Mesenteric fat pad (tissue), 1 donor: ENCODE data around the gene RBM33. TPM values are rescaled to one million over a fixed set of nuclear protein-coding genes. Genes with fewer than 3 reads are reported as not detected.
"Not testable (repeated sequence)": the region's sequence is repeated elsewhere in the genome, so short reads cannot be mapped to it uniquely, and the experiment has no call there.

ENCODE experiments used
- DNase-seq: peaks from one replicate; pipeline ENCODE4 v3.0.0-alpha.2; 2020; ENCODE audit warnings: low spot score
- total RNA-seq: library from RNA; stranded (reverse); fragmentation: NEBNext Ultra II Directional; extraction: Animal tissue kit (Norgen Biotek cat#: 25700); gene quantifications from one replicate; pipeline ENCODE4 v1.2.1, GENCODE V29; 2021
- donor health status: DM: yes; HTN: yes; CAD: no.

The RBM33 gene
- total RNA-seq, 1 donor from 2014 or later = 43.7 TPM

GRCh38 chr7:155690655-155691054 is 46.2 kb downstream of the RBM33 start:
- not testable (repeated sequence) for DNase-seq

- DNase-seq = no peak
Observed at GRCh38 chr7:155692317-155692716, 47.9 kb downstream of the RBM33 start.

GRCh38 chr7:155693826-155694225 is 49.4 kb downstream of the RBM33 start:
- DNase-seq = no peak

- no peak for DNase-seq
Observed at GRCh38 chr7:155694851-155695250, 50.4 kb downstream of the RBM33 start.

- no peak for DNase-seq
Observed at GRCh38 chr7:155696747-155697146, 52.3 kb downstream of the RBM33 start.

- no peak for DNase-seq
Observed at GRCh38 chr7:155698633-155699032, 54.2 kb downstream of the RBM33 start.

- no peak for DNase-seq
Observed at GRCh38 chr7:155699180-155699579, 54.7 kb downstream of the RBM33 start.

GRCh38 chr7:155700847-155701246 is 56.4 kb downstream of the RBM33 start:
- DNase-seq = no peak

- no peak for DNase-seq
Observed at GRCh38 chr7:155701972-155702544, 57.6 kb downstream of the RBM33 start.

GRCh38 chr7:155702616-155703015 is 58.2 kb downstream of the RBM33 start:
- no peak for DNase-seq

GRCh38 chr7:155705623-155706360 is 61.3 kb downstream of the RBM33 start:
- DNase-seq = no peak

GRCh38 chr7:155706376-155706775 is 61.9 kb downstream of the RBM33 start:
- no peak for DNase-seq

GRCh38 chr7:155709453-155709852 is 65.0 kb downstream of the RBM33 start:
- no peak for DNase-seq

GRCh38 chr7:155710031-155710430 is 65.6 kb downstream of the RBM33 start:
- DNase-seq = no peak

- DNase-seq = no peak
Observed at GRCh38 chr7:155710530-155710929, 66.1 kb downstream of the RBM33 start.

GRCh38 chr7:155711081-155711480 is 66.6 kb downstream of the RBM33 start:
- DNase-seq = no peak

- no peak for DNase-seq
Observed at GRCh38 chr7:155713384-155713783, 68.9 kb downstream of the RBM33 start.

GRCh38 chr7:155714702-155715101 is 70.2 kb downstream of the RBM33 start:
- DNase-seq = no peak

GRCh38 chr7:155715111-155715805 is 70.8 kb downstream of the RBM33 start:
- no peak for DNase-seq

GRCh38 chr7:155717010-155717744 is 72.7 kb downstream of the RBM33 start:
- no peak for DNase-seq

- DNase-seq = no peak
Observed at GRCh38 chr7:155721056-155721455, 76.6 kb downstream of the RBM33 start.

- no peak for DNase-seq
Observed at GRCh38 chr7:155722118-155722517, 77.7 kb downstream of the RBM33 start.
